Omental fat pad (tissue), 4 donors: ENCODE data around the gene BDH1. TPM values are rescaled to one million over a fixed set of nuclear protein-coding genes. Genes with fewer than 3 reads are reported as not detected.
A peak's percentile ranks its signal among the peaks of the same experiment; 100 is the strongest.

Source experiments
- ATAC-seq: fragments of 150-250 bp; one replicate; pipeline ENCODE4 v1.9.1; 2016; ENCODE audit warnings: mild to moderate bottlenecking, moderate library complexity; ENCODE audit not compliant: low FRiP score
- DNase-seq: peaks from one replicate; pipeline ENCODE4 v3.0.0-alpha.2; 2019; ENCODE audit warnings: low spot score
- CTCF ChIP-seq, 3 donors: fragments of 450-650 bp; IDR thresholded peaks; one replicate each; pipeline ENCODE4 v1.5.1; 2016 to 2017; ENCODE audit warnings: antibody characterized with exemption in 3 of 3, mild to moderate bottlenecking in 3 of 3, moderate library complexity in 2 of 3
- total RNA-seq, 4 donors: library from RNA; depleted of rRNA; stranded (reverse); fragments of >200 nt; gene quantifications; one replicate each; pipeline ENCODE4 v1.1.0, GENCODE V29; 2016

The BDH1 gene
- total RNA-seq, 4 donors from 2014 or later: 11.9 to 24.9 (median 16.1) TPM

- ATAC-seq (no peak), DNase-seq (no peak)
- no peak for TF ChIP-seq CTCF (IDR thresholded peaks at IDR 0.05)
Measured at GRCh38 chr3:197471221-197472010, 84.4 kb downstream of the BDH1 start.

DNA sequence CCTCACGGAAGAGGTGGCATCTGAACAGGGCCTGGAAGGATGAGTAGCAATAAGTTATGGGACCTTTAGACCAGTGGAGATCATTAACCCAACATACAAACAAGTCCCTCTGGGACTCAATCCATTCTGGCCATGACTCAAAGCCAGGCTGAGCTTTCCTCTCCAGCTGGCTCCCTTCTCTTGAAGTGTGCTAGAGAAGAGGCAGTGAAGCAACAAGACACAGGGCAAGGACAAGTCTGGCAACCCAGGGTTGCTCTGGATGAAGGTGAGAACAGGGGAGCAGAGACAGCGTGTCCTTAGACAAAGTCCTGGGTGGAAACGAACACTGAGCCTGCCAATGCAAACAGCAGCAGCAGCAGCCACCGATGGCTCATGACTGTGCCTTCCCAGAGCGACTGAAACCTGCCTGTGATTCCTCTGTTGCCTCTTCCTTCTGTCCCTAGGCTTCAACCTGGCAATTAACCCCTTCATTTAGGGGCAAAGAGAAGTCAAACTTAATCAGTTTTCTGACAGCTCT is 86.8 kb downstream of the BDH1 start:
- ATAC-seq (no peak), DNase-seq (no peak)
- no peak for TF ChIP-seq CTCF (IDR thresholded peaks at IDR 0.05)

DNA sequence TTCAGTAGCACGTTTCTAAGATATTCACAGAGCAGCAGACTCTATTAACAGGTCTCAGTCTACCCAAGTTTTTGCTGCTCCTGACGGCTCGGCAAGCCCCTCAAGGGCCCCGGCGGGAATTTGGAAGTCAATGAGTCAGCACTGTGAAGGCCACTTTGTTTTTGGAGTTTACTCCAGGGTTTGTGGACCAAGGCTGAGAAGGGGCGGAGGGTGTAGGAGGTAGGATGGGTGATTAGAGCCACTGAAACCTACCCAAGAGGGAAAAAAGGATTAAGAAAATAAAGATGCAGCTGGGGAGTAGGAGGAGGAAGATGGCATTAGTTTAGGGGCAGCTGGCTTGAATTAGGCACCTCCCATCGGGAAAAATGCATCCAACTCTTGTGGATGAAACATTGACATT is 87.6 kb downstream of the BDH1 start:
- ATAC-seq (no peak), DNase-seq (no peak)
- no peak for TF ChIP-seq CTCF (IDR thresholded peaks at IDR 0.05)

DNA sequence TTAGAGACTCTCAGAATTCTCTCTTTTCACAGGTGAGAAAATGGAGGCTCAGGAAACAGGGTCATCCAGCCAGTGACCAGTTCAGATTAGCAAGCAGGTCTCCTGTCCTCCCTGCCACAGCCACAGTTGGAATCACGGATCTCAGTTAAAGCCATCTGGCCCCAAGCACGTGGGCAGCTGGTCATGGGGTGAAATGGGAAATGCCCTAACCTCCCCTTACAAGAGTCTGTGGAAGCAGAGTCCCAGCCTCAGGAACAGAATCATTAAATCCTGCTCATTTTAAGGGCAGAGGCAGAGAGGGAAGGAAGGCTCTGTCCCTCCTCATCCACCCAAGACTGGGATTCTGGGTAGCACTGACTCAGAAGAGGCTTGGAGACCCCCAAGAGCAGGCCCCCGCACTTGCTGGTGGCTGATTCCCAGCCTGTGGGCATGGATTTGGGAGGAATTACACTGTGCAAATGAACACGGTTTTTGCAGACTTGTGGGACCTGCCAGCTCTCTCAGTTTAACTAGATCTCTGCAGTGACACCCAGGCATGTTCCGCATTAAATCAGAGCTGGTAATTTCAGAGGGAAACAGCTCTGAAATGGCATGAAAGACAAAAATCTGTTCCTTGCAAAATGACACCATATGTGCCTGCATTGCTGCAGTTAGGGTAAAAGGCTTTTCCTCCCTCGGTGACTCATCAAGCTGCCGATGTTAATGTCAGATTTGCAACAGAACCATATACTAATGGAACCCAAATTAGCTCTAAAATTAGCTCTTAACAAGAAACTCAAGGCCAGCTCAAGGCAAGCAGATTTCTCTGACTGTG is 89.0 kb downstream of the BDH1 start:
- TF ChIP-seq CTCF (IDR thresholded peaks at IDR 0.05): no peak
- DNase-seq: no peak
- ATAC-seq: peak; percentile 49

DNA sequence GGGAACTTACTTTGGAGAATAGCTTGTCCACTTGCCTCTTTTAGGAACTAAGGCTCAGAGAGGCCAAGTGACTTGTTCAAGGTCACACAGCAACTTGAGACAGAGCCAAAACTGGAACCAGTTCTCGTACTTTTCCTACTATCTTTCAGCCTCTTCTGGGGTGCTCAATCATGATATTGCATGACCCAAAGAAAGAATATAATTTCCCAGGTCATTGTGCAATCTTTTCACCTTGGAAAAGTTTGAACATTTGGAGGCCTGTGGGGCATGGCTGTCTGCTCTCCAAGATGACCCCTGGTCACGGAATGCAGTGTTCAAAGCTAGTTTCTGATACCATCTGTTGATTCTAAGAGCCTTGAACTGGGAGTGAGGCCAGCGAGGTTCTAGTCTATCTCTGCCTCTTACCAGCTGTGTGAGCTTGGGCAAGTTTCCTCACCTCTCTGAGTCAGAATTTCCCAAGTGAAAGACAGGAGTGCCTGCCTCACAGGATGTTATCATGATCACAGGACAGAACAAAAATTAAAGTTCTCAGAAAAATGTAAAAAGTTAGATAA is 89.7 kb downstream of the BDH1 start:
- TF ChIP-seq CTCF (IDR thresholded peaks at IDR 0.05): no peak
- DNase-seq (no peak), ATAC-seq (no peak)

DNA sequence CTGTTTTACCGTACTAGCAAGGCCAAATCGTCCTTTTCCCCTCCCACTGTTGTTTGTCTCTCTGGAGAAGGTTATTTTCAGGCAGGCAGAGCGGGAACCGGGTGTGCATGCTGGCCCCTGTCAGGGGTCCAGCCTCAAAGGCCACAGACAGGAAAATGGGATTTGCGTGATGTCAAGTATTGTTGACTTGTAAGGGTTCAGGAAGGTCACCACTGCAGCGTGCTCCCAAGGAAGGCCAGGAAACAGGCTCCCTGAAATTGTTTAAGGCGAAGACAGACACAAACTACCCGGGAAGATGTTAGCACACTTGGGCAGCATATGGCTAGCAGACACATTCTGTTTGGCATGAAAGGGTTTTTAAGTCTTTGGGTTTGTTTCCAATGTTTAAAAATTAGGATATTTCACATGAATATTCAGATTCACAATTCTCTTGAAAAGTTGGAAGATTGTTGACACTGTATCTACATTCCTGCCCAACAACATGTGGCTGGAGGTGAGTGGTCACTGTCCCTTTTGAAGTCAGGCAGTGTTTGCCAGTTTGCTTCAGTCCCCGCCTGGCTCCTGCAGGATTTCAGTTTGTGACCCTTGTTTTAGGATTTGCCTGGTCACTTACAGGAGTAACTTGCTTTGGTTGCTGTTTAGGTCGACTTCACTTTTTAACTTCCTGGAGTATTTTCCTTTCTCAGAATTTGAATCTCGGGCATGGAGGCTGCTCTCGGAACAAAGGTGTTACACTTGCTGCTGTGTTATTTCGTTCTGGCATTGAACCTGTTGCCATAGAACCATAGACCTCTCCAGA is 90.4 kb downstream of the BDH1 start:
- DNase-seq (no peak), ATAC-seq (no peak)
- no peak for TF ChIP-seq CTCF (IDR thresholded peaks at IDR 0.05)
